Esophagus mucosa (tissue), 1 donor: ENCODE results near the gene HPDL. TPM values are rescaled to one million over a fixed set of nuclear protein-coding genes. Genes with fewer than 3 reads are reported as not detected.

Experiments
- ATAC-seq: fragments of 200-7000 bp; cut with Tn5 transposase; one replicate; pipeline ENCODE4 v1.9.1; 2020
- total RNA-seq: library from RNA; stranded (reverse); gene quantifications from one replicate; pipeline ENCODE4 v1.2.4, GENCODE V29; 2023
- donor health status: DM: yes; HTN: yes; CAD: no.

Gene HPDL
- total RNA-seq, 1 donor from 2014 or later = 1.6 TPM

DNA sequence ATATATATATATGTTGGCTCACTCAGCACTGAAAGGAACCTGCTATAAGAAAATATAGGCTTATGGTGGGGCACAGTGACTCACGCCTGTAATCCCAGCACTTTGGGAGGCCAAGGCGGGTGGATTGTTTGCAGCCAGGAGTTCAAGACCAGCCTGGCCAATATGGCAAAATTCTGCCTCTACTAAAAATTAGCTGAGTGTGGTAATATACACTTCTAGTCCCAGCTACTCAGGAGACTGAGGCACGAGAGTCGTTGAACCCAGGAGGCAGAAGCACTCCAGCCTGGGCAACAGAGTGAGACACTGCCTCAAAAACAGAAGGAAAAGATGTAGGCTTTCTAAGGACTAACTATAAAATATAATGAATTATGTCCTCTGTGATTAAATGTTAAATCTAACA lies 28.1 kb downstream of the HPDL start:
- no peak for ATAC-seq

DNA sequence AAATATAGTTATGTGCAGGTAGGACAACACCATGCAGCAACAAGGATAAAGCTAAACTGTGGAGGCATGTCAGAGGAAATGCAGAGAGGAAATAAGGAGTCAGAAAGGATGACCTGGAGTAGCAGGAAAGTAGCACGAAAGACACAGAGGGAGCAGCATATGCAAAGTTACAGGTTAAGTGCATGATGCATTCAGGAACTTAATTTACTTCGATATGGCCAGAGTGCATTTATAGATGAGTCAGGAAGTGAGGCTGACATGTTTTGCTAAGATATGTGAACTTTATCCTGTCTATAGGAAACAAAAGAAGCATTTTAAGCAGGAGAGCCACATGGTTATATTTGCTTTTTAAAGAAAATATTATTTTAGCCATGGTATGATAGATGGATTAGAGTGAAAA lies 29.0 kb downstream of the HPDL start:
- ATAC-seq = peak; percentile 57

DNA sequence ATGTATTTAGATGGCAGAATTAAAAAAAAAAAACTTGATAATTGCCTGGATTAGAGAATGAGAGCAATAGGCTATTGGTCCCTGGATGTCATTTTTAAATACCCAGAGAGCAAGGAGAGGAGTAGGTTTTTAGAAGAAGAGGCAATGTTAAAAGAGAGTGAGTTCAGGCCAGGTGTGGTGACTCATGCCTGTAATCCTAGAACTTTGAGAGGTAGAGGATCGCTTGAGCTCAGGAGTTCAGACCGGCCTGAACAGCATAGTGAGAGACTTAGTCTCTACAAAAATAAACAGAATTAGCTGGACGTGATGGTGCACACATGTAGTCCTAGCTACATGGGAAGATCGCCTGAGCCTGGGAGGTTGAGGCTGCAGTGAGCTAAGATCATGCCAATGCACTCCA lies 29.5 kb downstream of the HPDL start:
- peak; percentile 80 for ATAC-seq

DNA sequence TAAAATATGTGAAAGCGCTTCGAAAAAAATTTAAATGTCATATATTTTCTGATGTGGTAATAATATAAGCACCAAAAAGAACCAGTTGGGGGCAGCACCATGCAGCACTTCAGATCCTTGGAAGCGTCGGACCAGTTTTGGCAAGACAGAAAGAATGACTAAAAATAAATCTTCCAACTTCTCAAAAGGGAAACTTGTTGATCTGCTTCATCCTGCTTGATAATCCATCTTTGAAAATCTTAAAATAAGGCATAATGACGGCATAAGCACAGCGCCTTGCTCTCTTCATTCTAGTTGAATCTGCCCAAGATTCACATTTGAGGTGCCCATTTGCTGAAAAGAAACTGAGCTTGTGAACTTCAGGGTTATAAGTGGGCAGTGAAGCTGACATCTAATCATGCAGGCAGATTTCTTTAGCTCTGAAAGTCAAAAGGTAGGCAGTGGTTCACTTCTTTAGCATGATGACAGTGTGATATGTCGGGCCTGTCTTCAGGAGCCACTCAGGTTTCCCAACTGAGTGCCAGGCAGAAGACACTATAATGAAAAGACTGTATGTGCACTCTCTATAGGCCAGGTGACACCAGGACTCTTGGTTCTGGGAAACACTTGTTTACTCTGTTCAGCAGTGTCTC lies 33.3 kb downstream of the HPDL start:
- peak; percentile 67 for ATAC-seq

DNA sequence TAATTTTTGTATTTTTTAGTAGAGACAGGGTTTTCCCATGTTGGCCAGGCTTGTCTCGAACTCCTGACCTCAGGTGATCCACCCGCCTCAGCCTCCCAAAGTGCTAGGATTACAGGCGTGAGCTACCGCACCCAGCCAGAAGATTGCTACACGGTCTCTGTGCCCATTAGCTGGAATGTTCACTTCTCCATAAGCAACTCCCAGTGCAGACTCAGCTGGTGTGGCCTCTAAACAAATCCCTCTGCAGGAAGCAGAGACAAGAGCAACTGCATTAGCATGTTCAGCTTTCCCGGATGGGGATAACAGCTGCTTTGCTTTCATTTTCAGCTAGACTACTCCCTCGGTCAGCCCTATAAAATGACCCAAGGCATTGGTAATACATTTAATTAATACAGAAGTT lies 34.3 kb downstream of the HPDL start:
- peak; percentile 80 for ATAC-seq

DNA sequence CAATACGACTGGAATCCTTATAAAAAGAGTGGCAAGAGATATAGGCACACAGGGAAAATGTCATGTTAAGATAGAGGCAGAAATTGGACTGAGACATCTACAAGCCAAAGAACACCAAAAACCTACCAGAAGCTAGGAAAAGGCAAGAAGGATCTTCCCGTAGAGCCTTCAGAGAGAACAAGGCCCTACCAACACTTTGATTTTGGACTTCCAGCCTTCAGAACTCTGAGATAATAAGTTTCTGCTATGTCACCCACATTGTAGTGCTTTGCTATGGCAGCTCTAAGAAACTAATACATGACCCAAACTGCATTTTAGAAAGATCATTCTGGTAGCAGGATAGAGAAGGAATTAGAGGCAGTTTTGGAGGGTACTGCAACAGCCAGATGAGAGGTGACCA lies 37.6 kb downstream of the HPDL start:
- ATAC-seq = no peak

DNA sequence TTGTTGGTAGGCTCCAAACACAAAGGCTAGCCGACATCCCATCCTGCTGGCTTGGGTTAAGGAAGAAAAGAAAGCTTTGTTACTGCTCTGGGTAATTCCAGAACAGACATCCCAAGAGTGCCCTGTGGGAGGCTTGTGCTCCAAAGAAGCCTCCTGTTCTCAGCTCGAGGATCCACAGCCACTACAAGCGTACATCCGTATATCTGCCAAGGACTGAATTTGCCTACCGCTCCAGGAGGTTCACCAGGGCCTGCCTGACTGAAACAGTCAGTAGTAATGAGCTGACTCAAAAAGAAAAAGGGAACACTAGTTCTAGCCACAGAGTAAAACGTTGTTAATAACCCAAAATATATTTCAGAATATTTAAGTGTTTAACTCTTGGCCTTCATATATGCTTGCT lies 38.4 kb downstream of the HPDL start:
- ATAC-seq = no peak

DNA sequence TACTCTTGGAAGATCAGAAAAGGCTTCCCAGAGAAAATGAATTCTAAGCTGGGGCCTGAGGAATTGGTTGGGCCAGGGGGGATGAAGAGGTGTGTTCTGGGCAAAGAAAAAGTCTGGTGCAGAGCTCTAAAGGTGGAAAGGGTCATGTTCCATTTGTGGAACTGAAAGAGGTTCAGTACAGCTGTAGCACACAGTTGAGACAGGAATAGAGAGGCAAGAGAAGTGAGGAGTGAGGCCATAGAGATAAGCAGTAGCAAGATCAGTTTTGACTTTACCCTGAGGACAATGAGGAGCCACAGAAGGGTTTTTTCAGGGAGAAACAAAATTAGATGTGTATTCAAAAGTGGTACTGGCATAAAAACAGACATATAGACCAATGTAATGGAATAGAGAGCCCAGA lies 43.9 kb downstream of the HPDL start:
- ATAC-seq = no peak

DNA sequence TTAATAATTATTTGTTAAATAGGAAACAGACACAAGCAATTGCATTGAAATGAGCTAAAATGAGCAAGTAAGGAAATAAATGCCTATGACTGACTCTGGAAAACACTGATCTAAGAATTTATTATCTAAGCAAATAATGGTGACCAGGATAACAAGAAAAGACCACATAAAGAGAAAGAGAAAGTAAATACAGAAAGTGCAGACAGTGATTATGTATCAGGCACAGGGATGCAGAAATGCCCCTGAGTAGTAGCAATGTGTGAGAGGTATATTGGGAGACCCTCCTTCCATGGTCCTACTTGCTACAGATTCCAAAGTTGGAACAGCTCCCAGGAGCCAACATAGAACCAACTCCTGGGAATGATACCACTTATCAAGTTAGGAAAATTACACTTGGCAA lies 46.9 kb downstream of the HPDL start:
- no peak for ATAC-seq

DNA sequence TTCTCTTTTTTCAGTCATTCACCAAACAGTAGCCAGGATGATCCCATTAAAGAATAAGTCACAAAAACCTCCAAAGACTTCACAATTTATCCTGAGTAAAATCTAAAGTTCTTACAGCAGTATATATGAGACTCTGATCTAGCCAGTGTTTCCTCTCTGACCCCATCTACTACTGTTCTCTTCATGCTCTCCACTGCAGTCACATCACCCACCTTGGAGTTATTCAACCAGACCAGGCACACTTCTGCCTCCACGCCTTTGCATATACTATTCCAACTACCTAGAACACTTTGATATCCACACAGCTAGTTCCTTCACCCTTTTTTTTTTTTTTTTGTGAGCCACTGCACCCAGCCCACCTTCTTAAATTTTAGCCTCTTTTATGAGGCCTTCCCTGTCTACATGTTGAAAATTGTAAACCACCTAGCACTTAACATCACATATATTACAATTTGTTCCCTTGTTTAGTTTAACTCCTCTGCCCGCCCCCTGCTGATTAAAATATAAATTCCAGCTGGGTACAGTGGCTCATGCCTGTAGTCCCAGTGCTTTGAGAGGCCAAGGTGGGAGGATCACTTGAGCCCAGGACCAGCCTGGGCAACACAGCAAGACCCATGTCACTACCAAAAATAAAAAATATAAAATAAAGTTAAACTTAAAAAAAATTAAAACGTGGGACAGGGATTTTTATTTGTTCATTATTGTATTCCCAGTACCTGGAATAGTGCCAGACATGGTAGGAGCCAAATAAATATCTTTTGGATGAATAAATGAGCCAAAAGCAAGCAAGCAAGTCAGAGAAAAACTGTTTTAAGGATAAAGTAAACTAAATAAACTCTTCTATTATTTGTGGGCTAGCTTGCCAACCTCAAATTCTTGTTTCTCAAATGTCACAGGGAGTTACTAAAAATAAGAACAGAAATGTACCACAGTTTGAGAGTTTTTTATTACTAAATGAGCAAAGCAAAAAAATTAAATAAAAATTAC lies 48.7 kb downstream of the HPDL start:
- ATAC-seq = no peak

DNA sequence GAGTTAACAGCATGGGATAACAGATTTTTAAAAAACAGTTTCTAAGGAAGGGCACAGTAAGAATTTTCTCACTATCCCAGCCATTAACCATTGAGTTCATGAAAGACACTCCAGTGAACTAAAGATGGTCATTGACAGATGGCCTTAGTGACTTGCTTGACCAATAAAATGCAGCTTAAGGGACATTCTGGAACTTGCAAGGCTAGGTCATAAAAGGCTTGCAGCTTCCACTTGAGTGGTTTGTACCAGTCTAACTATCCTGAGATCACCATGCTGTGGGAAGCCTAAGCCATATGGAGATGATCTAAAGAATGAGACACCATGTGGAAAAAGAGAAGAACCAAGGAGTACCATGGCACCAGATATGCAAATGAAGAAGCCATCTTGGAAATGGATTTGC lies 51.5 kb downstream of the HPDL start:
- ATAC-seq = no peak

Other genes starting within 250 kb of the HPDL start
- 0.56 TPM for gene ZSWIM5, start 120.3 kb upstream of the HPDL start, total RNA-seq
- 6.1 TPM for gene TOE1, start 13.3 kb downstream of the HPDL start, total RNA-seq
- gene MUTYH, start 13.5 kb downstream of the HPDL start, total RNA-seq = 10.8 TPM
- 5.2 TPM for gene TESK2, start 164.3 kb downstream of the HPDL start, total RNA-seq
- gene CCDC163, start 173.2 kb downstream of the HPDL start, total RNA-seq = 0.88 TPM
- 4.3 TPM for gene MMACHC, start 173.4 kb downstream of the HPDL start, total RNA-seq
- 794 TPM for gene PRDX1, start 195.0 kb downstream of the HPDL start, total RNA-seq
- gene AKR1A1, start 223.9 kb downstream of the HPDL start, total RNA-seq = 223 TPM